SK-N-SH (cell line): ENCODE measurements around the gene RAB25.

Experiments used
- CHD2 ChIP-seq: fragments of 150-350 bp; IDR thresholded peaks from 2 replicates; pipeline ENCODE4 v1.6.1; 2018; ENCODE audit warnings: low read length; ENCODE audit not compliant: partially characterized antibody
- CTCF ChIP-seq: fragments of 200-600 bp; sonication (generic); IDR thresholded peaks from 2 replicates; pipeline ENCODE4 v1.6.1; 2017; ENCODE audit warnings: antibody characterized with exemption, mild to moderate bottlenecking, moderate library complexity
- EP300 ChIP-seq, 2 experiments: IDR thresholded peaks; 2 replicates each; pipeline versions ENCODE4 v1.4.0 to v1.6.1; 2012; ENCODE audit warnings: borderline replicate concordance in 1 of 2, low read depth in 1 of 2, low read length in 1 of 2
- EZH2phosphoT487 ChIP-seq: fragments of 200-600 bp; sonication (generic); IDR thresholded peaks from 2 replicates; pipeline ENCODE4 v1.6.1; 2017; ENCODE audit warnings: low read depth, mixed run types, mild to moderate bottlenecking, antibody characterized with exemption, moderate library complexity, borderline replicate concordance
- GABPA ChIP-seq: IDR thresholded peaks from 2 replicates; pipeline ENCODE4 v1.4.0; 2012; ENCODE audit warnings: low read depth, mild to moderate bottlenecking
- MXI1 ChIP-seq: IDR thresholded peaks from 2 replicates; pipeline ENCODE4 v1.6.1; 2012; ENCODE audit warnings: mild to moderate bottlenecking, low read depth, low read length, improper control_type of control experiment
- POLR2AphosphoS5 ChIP-seq: IDR thresholded peaks from 2 replicates; pipeline ENCODE4 v1.6.1; 2012; ENCODE audit warnings: low read depth, low read length
- RAD21 ChIP-seq: IDR thresholded peaks from 2 replicates; pipeline ENCODE4 v1.6.1; 2012; ENCODE audit warnings: mild to moderate bottlenecking, low read length
- RCOR1 ChIP-seq: fragments of 150-350 bp; IDR thresholded peaks from 2 replicates; pipeline ENCODE4 v1.6.1; 2017; ENCODE audit warnings: antibody characterized with exemption, low read length
- REST ChIP-seq: IDR thresholded peaks from 2 replicates; pipeline ENCODE4 v1.6.1; 2012; ENCODE audit warnings: mild to moderate bottlenecking, low read depth, low read length, moderate library complexity
- SIN3A ChIP-seq: IDR thresholded peaks from 2 replicates; pipeline ENCODE4 v1.6.1; 2012; ENCODE audit warnings: low read depth, mild to moderate bottlenecking, low read length, moderate library complexity, borderline replicate concordance
- TAF1 ChIP-seq: IDR thresholded peaks from 2 replicates; pipeline ENCODE4 v1.6.1; 2012; ENCODE audit warnings: low read depth, mild to moderate bottlenecking, low read length, moderate library complexity, borderline replicate concordance
- USF2 ChIP-seq: fragments of 150-350 bp; IDR thresholded peaks from 2 replicates; pipeline ENCODE4 v1.6.1; 2017; ENCODE audit warnings: antibody characterized with exemption, low read length, low read depth, borderline replicate concordance
- YY1 ChIP-seq: IDR thresholded peaks from 2 replicates; pipeline ENCODE4 v1.4.0; 2012; ENCODE audit warnings: low read depth, mild to moderate bottlenecking

GRCh38 chr1:156026588-156026987 lies 34.4 kb upstream of the RAB25 start:
- TF ChIP-seq SIN3A (no peak), CTCF (no peak), YY1 (no peak), CHD2 (no peak), GABPA (no peak), POLR2AphosphoS5 (no peak), RAD21 (no peak), EZH2phosphoT487 (no peak), RCOR1 (no peak), EP300 (IDR thresholded peaks at IDR 0.05; ENCODE audit: borderline replicate concordance in 1 of 2, low read depth in 1 of 2, low read length in 1 of 2) (no peak), REST (no peak), TAF1 (no peak), MXI1 (no peak), USF2 (no peak)
